ENCODE data around the gene PDE4D.

DNA sequence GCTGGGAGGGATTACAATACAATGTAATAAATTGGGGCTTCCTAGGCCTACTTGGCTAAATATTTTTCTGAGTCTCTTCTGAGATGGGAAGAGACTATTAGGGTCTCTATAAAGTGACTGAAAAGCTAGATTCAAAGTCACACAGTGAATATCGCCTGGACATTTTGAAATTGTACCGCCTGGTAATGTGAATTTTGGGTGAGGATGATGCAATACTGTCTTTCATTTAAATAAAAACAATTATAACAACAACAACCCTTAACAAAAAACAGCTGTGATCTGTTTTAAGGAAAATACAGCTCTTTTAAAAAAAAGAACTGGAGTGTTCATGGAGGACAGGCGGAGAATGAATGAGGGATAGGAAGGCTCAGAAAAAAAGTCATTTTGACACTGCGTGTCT lies 695.6 kb downstream of the PDE4D start:
- TF ChIP-seq, protein P1, sequence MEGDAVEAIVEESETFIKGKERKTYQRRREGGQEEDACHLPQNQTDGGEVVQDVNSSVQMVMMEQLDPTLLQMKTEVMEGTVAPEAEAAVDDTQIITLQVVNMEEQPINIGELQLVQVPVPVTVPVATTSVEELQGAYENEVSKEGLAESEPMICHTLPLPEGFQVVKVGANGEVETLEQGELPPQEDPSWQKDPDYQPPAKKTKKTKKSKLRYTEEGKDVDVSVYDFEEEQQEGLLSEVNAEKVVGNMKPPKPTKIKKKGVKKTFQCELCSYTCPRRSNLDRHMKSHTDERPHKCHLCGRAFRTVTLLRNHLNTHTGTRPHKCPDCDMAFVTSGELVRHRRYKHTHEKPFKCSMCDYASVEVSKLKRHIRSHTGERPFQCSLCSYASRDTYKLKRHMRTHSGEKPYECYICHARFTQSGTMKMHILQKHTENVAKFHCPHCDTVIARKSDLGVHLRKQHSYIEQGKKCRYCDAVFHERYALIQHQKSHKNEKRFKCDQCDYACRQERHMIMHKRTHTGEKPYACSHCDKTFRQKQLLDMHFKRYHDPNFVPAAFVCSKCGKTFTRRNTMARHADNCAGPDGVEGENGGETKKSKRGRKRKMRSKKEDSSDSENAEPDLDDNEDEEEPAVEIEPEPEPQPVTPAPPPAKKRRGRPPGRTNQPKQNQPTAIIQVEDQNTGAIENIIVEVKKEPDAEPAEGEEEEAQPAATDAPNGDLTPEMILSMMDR (IDR thresholded peaks at IDR 0.05; ENCODE audit: insufficient read depth, low read depth, low read length): no peak
- TF ChIP-seq EZH2 (IDR thresholded peaks at IDR 0.05; ENCODE audit: insufficient read depth, low read length): no peak

Measured in astrocyte (in vitro differentiated cells and primary cell).